Peyer's patch (tissue), 4 donors: ENCODE data around the gene GRK6. TPM values are rescaled to one million over a fixed set of nuclear protein-coding genes. Genes with fewer than 3 reads are reported as not detected.

Source experiments
- DNase-seq, 3 donors: peaks; one replicate each; pipeline ENCODE4 v3.0.0-alpha.2; 2017 to 2019
- H3K27ac ChIP-seq, 4 donors: fragments of 200-600 bp; sonication (generic); one replicate each; pipeline ENCODE4 v1.5.1; 2016 to 2019
- H3K27me3 ChIP-seq, 2 donors: fragments of 200-600 bp; sonication (generic); one replicate each; pipeline ENCODE4 v1.5.1; 2019
- H3K36me3 ChIP-seq, 3 donors: fragments of 200-600 bp; sonication (generic); one replicate each; pipeline ENCODE4 v1.5.1; 2016 to 2019
- H3K4me1 ChIP-seq, 4 donors: fragments of 200-600 bp; sonication (generic); one replicate each; pipeline ENCODE4 v1.5.1; 2016 to 2019
- H3K4me3 ChIP-seq, 4 donors: fragments of 200-600 bp; sonication (generic); 1 replicate in 3 of 4; 2 replicates in 1 of 4; pipeline ENCODE4 v1.5.1; 2016 to 2019; ENCODE audit warnings: mild to moderate bottlenecking in 1 of 4
- H3K9me3 ChIP-seq, 4 donors: fragments of 200-600 bp; sonication (generic); one replicate each; pipeline ENCODE4 v1.5.1; 2016 to 2019; ENCODE audit warnings: mild to moderate bottlenecking in 1 of 4
- CTCF ChIP-seq, 6 experiments: fragments of 450-650 bp in 4 of 6; fragments of 200-600 bp in 2 of 6; sonication (generic) in 1 of 6; IDR thresholded peaks; one replicate each; pipeline ENCODE4 v1.5.1; 2017 to 2019; ENCODE audit warnings: antibody characterized with exemption in 6 of 6, mild to moderate bottlenecking in 3 of 6, moderate library complexity in 1 of 6
- POLR2A ChIP-seq, 2 donors: fragments of 450-650 bp; IDR thresholded peaks; one replicate each; pipeline ENCODE4 v1.5.1; 2017; ENCODE audit warnings: antibody characterized with exemption in 2 of 2, mild to moderate bottlenecking in 2 of 2, moderate library complexity in 2 of 2
- total RNA-seq, 4 donors: library from RNA; depleted of rRNA; stranded (reverse); fragments of >200 nt; gene quantifications; one replicate each; pipeline ENCODE4 v1.1.0, GENCODE V29; 2016

The GRK6 gene
- total RNA-seq, 4 donors from 2014 or later = 36.2 to 140 (median 40.7) TPM

- H3K9me3 ChIP-seq = no peaks in the 10 kb centered on the region
- DNase-seq = no peak
- no peak overlapping the region for H3K27ac ChIP-seq
- H3K4me3 ChIP-seq = no peak overlapping the region
- no peak for TF ChIP-seq CTCF (IDR thresholded peaks at IDR 0.05)
- no peak for TF ChIP-seq POLR2A (IDR thresholded peaks at IDR 0.05)
- no peaks in the 10 kb centered on the region for H3K27me3 ChIP-seq
- peaks cover 0 to 58% (median 0%) of the 10 kb centered on the region in 3 donors for H3K36me3 ChIP-seq
- peaks cover 0 to under 1% (median 0%) of the 10 kb centered on the region in 4 donors for H3K4me1 ChIP-seq
Measured at GRCh38 chr5:177440211-177440989, 13.9 kb downstream of the GRK6 start.

- Histone ChIP-seq H3K9me3 (no peaks in the 10 kb centered on the region), H3K4me1 (peaks cover 0 to 9% (median 5%) of the 10 kb centered on the region in 4 donors), H3K36me3 (peaks cover 0 to 50% (median 0%) of the 10 kb centered on the region in 3 donors), H3K27ac (no peak overlapping the region), H3K27me3 (no peaks in the 10 kb centered on the region), H3K4me3 (no peak overlapping the region)
- DNase-seq = peak in 1 of 3 donors; percentile 37
- TF ChIP-seq POLR2A (IDR thresholded peaks at IDR 0.05) (no peak), CTCF (IDR thresholded peaks at IDR 0.05) (no peak)
Measured at GRCh38 chr5:177440990-177441780, 14.7 kb downstream of the GRK6 start.

- H3K4me3 ChIP-seq = no peak overlapping the region
- H3K36me3 ChIP-seq = peaks cover 0 to 41% (median 0%) of the 10 kb centered on the region in 3 donors
- peaks cover 3 to 16% (median 10%) of the 10 kb centered on the region in 4 donors for H3K4me1 ChIP-seq
- no peak for DNase-seq
- H3K9me3 ChIP-seq = no peaks in the 10 kb centered on the region
- H3K27ac ChIP-seq = no peak overlapping the region
- H3K27me3 ChIP-seq = no peaks in the 10 kb centered on the region
- TF ChIP-seq CTCF (IDR thresholded peaks at IDR 0.05) (no peak), POLR2A (IDR thresholded peaks at IDR 0.05) (no peak)
Measured at GRCh38 chr5:177442066-177442826, 15.8 kb downstream of the GRK6 start.

- Histone ChIP-seq H3K4me3 (no peak overlapping the region), H3K27ac (no peak overlapping the region), H3K4me1 (peaks cover 4 to 23% (median 18%) of the 10 kb centered on the region in 4 donors), H3K9me3 (no peaks in the 10 kb centered on the region), H3K27me3 (no peaks in the 10 kb centered on the region), H3K36me3 (peaks cover 0 to 31% (median 0%) of the 10 kb centered on the region in 3 donors)
- peak in 1 of 3 donors; percentile 40 for DNase-seq
- no peak for TF ChIP-seq POLR2A (IDR thresholded peaks at IDR 0.05)
- TF ChIP-seq CTCF (IDR thresholded peaks at IDR 0.05) = no peak
Measured at GRCh38 chr5:177443144-177443983, 16.9 kb downstream of the GRK6 start.
